HG03432 (cell line): ENCODE measurements around the gene ACOT4.
"Not testable (repeated sequence)": the region's sequence is repeated elsewhere in the genome, so short reads cannot be mapped to it uniquely, and the experiment has no call there.

Experiments
- ATAC-seq: cut with Tn5 transposase; IDR thresholded peaks from one replicate; pipeline ENCODE4 v1.9.1; 2021; ENCODE audit warnings: mild to moderate bottlenecking, moderate library complexity; ENCODE audit not compliant: unreplicated experiment

Gene ACOT4

GRCh38 chr14:73576391-73576790 lies 15.3 kb upstream of the ACOT4 start:
- no peak for ATAC-seq

GRCh38 chr14:73577214-73577613 lies 14.5 kb upstream of the ACOT4 start:
- ATAC-seq, result not testable (repeated sequence)

- ATAC-seq, result not testable (repeated sequence)
Measured at GRCh38 chr14:73582102-73582979, 9.3 kb upstream of the ACOT4 start.

GRCh38 chr14:73588695-73589094 lies 3.0 kb upstream of the ACOT4 start:
- ATAC-seq, result no peak

- ATAC-seq, result no peak
Measured at GRCh38 chr14:73589116-73589515, 2.6 kb upstream of the ACOT4 start.

- ATAC-seq, result not testable (repeated sequence)
Measured at GRCh38 chr14:73590673-73591004, 1.0 kb upstream of the ACOT4 start.

- ATAC-seq, result no peak
Measured at GRCh38 chr14:73594491-73594890, 2.8 kb downstream of the ACOT4 start.

- ATAC-seq, result no peak
Measured at GRCh38 chr14:73599499-73599898, 7.8 kb downstream of the ACOT4 start.

- no peak for ATAC-seq
Measured at GRCh38 chr14:73602994-73603393, 11.3 kb downstream of the ACOT4 start.

- no peak for ATAC-seq
Measured at GRCh38 chr14:73606271-73606670, 14.6 kb downstream of the ACOT4 start.

- ATAC-seq, result no peak
Measured at GRCh38 chr14:73607241-73607640, 15.6 kb downstream of the ACOT4 start.

GRCh38 chr14:73610687-73611086 lies 19.0 kb downstream of the ACOT4 start:
- ATAC-seq, result no peak

- peak; percentile 87 for ATAC-seq
Measured at GRCh38 chr14:73612339-73613045, 20.8 kb downstream of the ACOT4 start, which contains the start of gene ACOT6. ACOT6 (plus strand) TSS chr14:73612517; CDS start chr14:73612572, 55 bp downstream.

- peak; percentile 7 for ATAC-seq
Measured at GRCh38 chr14:73613046-73613383, 21.3 kb downstream of the ACOT4 start.

- ATAC-seq, result no peak
Measured at GRCh38 chr14:73613419-73613963, 21.8 kb downstream of the ACOT4 start.

- no peak for ATAC-seq
Measured at GRCh38 chr14:73616831-73617230, 25.2 kb downstream of the ACOT4 start.

GRCh38 chr14:73619524-73619923 lies 27.9 kb downstream of the ACOT4 start:
- ATAC-seq, result no peak

- ATAC-seq, result no peak
Measured at GRCh38 chr14:73620268-73620667, 28.6 kb downstream of the ACOT4 start.

- ATAC-seq, result no peak
Measured at GRCh38 chr14:73623504-73624054, 31.9 kb downstream of the ACOT4 start.

GRCh38 chr14:73625706-73626105 lies 34.0 kb downstream of the ACOT4 start:
- ATAC-seq, result no peak

- no peak for ATAC-seq
Measured at GRCh38 chr14:73627151-73627558, 35.5 kb downstream of the ACOT4 start.
